GM12878 (cell line): ENCODE results near the gene TECTB. TPM values are rescaled to one million over a fixed set of nuclear protein-coding genes. Genes with fewer than 3 reads are reported as not detected.

Experiments used
- ATAC-seq: fragments of 200-7000 bp; cut with Tn5 transposase; 3 replicates; pipeline ENCODE4 v1.9.1; 2020; ENCODE audit warnings: mild to moderate bottlenecking, moderate library complexity
- BruUV-seq: library from RNA; stranded (reverse); fragments of 400-500 nt; replicated peaks from 2 replicates; lab custom pipeline; 2021; lab: Mats Ljungman, UMichigan
- CTCF ChIA-PET: fragments of 300-600 bp; sonication (Branson Sonifier 250); formaldehyde crosslinking; extraction: SDS; loops from one replicate; lab custom pipeline; 2021; ENCODE audit warnings: inconsistent platforms; lab: Yijun Ruan, JAX
- POLR2A ChIA-PET: fragments of 350-600 bp; formaldehyde crosslinking; extraction: SDS; loops from one replicate; lab custom pipeline; 2021; ENCODE audit warnings: inconsistent platforms; lab: Charles Lee
- RAD21 ChIA-PET: fragments of 300-600 bp; sonication (Branson Sonifier 250); formaldehyde crosslinking; loops from one replicate; lab custom pipeline; 2023; ENCODE audit warnings: antibody characterized with exemption; ENCODE audit not compliant: unreplicated experiment; lab: Charles Lee
- SMC1A ChIA-PET: fragments of 300-600 bp; sonication (Branson Sonifier 250); formaldehyde crosslinking; loops from one replicate; lab custom pipeline; 2023; ENCODE audit not compliant: unreplicated experiment, uncharacterized antibody; lab: Charles Lee
- DNase-seq: peaks from one replicate; pipeline ENCODE4 v3.0.0-alpha.2; 2011; ENCODE audit warnings: low read depth, low spot score
- FAIRE-seq: peaks from 3 replicates; lab custom pipeline; 2011; peaks lifted over from hg19 to GRCh38; lab: Jason Lieb, UNC
- H2AFZ ChIP-seq: 2 replicates; pipeline ENCODE4 v1.6.0; 2011; ENCODE audit warnings: low read depth, low read length, control low read depth; ENCODE audit not compliant: control insufficient read depth
- H3K27ac ChIP-seq: 2 replicates; pipeline ENCODE4 v1.5.1; 2011; ENCODE audit warnings: control low read depth; ENCODE audit not compliant: control insufficient read depth, insufficient read depth
- H3K27me3 ChIP-seq, 2 experiments: replicated peaks in 1 of 2; 2 replicates each; pipeline versions ENCODE4 v1.6.0 to v1.6.1; 2011; ENCODE audit warnings: low read length in 1 of 2; ENCODE audit not compliant: control insufficient read depth in 2 of 2, insufficient read depth in 2 of 2
- H3K36me3 ChIP-seq, 2 experiments: 2 replicates each; pipeline ENCODE4 v1.5.1; 2011; ENCODE audit warnings: low read length in 1 of 2; ENCODE audit not compliant: control insufficient read depth in 2 of 2, insufficient read depth in 2 of 2
- H3K4me1 ChIP-seq: 2 replicates; pipeline ENCODE4 v1.6.1; 2011; ENCODE audit warnings: mild to moderate bottlenecking, low read length, moderate library complexity, mixed read lengths; ENCODE audit not compliant: control insufficient read depth, insufficient read depth
- H3K4me2 ChIP-seq: 2 replicates; pipeline ENCODE4 v1.6.0; 2011; ENCODE audit warnings: control low read depth; ENCODE audit not compliant: control insufficient read depth, insufficient read depth
- H3K4me3 ChIP-seq: fragments of 200-600 bp; sonication (generic); 2 replicates; pipeline ENCODE4 v1.5.1; 2016
- H3K79me2 ChIP-seq: 2 replicates; pipeline ENCODE4 v1.6.0; 2011; ENCODE audit warnings: low read length; ENCODE audit not compliant: control insufficient read depth, insufficient read depth
- H3K9ac ChIP-seq: 2 replicates; pipeline ENCODE4 v1.8.0; 2011; ENCODE audit warnings: low read length, control low read depth, mixed read lengths; ENCODE audit not compliant: control insufficient read depth, insufficient read depth
- H3K9me3 ChIP-seq: replicated peaks from 3 replicates; pipeline ENCODE4 v1.5.1; 2011; ENCODE audit warnings: mild to moderate bottlenecking, low read length; ENCODE audit not compliant: control insufficient read depth, insufficient read depth
- H4K20me1 ChIP-seq: 2 replicates; pipeline ENCODE4 v1.6.0; 2011; ENCODE audit not compliant: control insufficient read depth, insufficient read depth
- ASH2L ChIP-seq: fragments of 300-600, 200-600 bp; sonication (generic); IDR thresholded peaks from 2 replicates; pipeline ENCODE4 v1.6.1; 2017; ENCODE audit warnings: low read depth, mild to moderate bottlenecking, borderline replicate concordance
- ATF7 ChIP-seq: fragments of 450-650 bp; IDR thresholded peaks from 2 replicates; pipeline ENCODE4 v1.6.1; 2016; ENCODE audit warnings: low read depth, mild to moderate bottlenecking
- BACH1 ChIP-seq: fragments of 450-650 bp; IDR thresholded peaks from 2 replicates; pipeline ENCODE4 v1.6.1; 2017; ENCODE audit warnings: mild to moderate bottlenecking, borderline replicate concordance
- DPF2 ChIP-seq: fragments of 450-650 bp; IDR thresholded peaks from 2 replicates; pipeline ENCODE4 v1.6.1; 2017; ENCODE audit warnings: mild to moderate bottlenecking
- EED ChIP-seq: sonication (generic); IDR thresholded peaks from 2 replicates; pipeline ENCODE4 v1.6.1; 2016; ENCODE audit warnings: antibody characterized with exemption, low read depth
- EP300 ChIP-seq, 2 experiments: fragments of 150-350 bp in 1 of 2; IDR thresholded peaks; 2 replicates each; pipeline ENCODE4 v1.6.1; 2011 to 2012; ENCODE audit warnings: low read depth in 2 of 2, low read length in 2 of 2, borderline replicate concordance in 1 of 2, improper control_type of control experiment in 1 of 2, inconsistent platforms in 1 of 2; ENCODE audit not compliant: control insufficient read depth in 1 of 2
- IRF4 ChIP-seq: IDR thresholded peaks from 2 replicates; pipeline ENCODE4 v1.6.1; 2011; ENCODE audit warnings: low read depth, low read length
- MEF2B ChIP-seq: fragments of 450-650 bp; IDR thresholded peaks from 2 replicates; pipeline ENCODE4 v1.6.1; 2018; ENCODE audit warnings: mild to moderate bottlenecking, moderate library complexity; ENCODE audit not compliant: partially characterized antibody, poor library complexity, severe bottlenecking
- NBN ChIP-seq: fragments of 450-650 bp; IDR thresholded peaks from 2 replicates; pipeline ENCODE4 v1.6.1; 2016
- NFYA ChIP-seq: IDR thresholded peaks from 2 replicates; pipeline ENCODE4 v1.6.1; 2011; ENCODE audit warnings: low read depth, mild to moderate bottlenecking, low read length, improper control_type of control experiment, borderline replicate concordance
- NR2F1 ChIP-seq: fragments of 450-650 bp; conservative IDR thresholded peaks from 2 replicates; pipeline ENCODE4 v1.6.1; 2017; ENCODE audit warnings: mild to moderate bottlenecking
- SIX5 ChIP-seq: IDR thresholded peaks from 2 replicates; pipeline ENCODE4 v1.6.1; 2011; ENCODE audit warnings: mild to moderate bottlenecking, low read depth, low read length, moderate library complexity; ENCODE audit not compliant: severe bottlenecking
- WRNIP1 ChIP-seq: IDR thresholded peaks from 2 replicates; pipeline ENCODE4 v1.6.1; 2011; ENCODE audit warnings: low read depth, low read length, improper control_type of control experiment, borderline replicate concordance
- ZNF217 ChIP-seq: fragments of 450-650 bp; IDR thresholded peaks from 2 replicates; pipeline ENCODE4 v1.6.1; 2017; ENCODE audit warnings: antibody characterized with exemption, mild to moderate bottlenecking
- WGBS: methylation state at CpG from one replicate; pipeline ENCODE4 v1.1.6; 2016; ENCODE audit warnings: low lambda C conversion rate; ENCODE audit not compliant: insufficient replicate concordance, insufficient coverage; ENCODE audit errors: missing lambda C conversion rate; 5-methylcytosine and 5-hydroxymethylcytosine counted together
- in situ Hi-C: fragments of 300-500 bp; cut with MboI; formaldehyde crosslinking; loops from 9 replicates; pipeline ENCODE4 v1.14.3; 2018; ENCODE audit warnings: mixed read lengths
- intact Hi-C: fragments of 100-400 bp; cut with micrococcal nuclease; formaldehyde crosslinking; loops from one replicate; pipeline ENCODE4 v1.14.2; 2022; ENCODE audit not compliant: unreplicated experiment
- polyA plus RNA-seq, 11 experiments: library from polyadenylated mRNA; depleted of rRNA in 4 of 11; unstranded in 6 of 11; stranded (reverse) in 5 of 11; fragments of >200 nt; fragmentation: Nextera tagmentation in 4 of 11; fragmentation: Illumina TruSeq in 1 of 11; extraction: Ambion mirVana in 4 of 11; extraction: Trizol in 1 of 11; gene quantifications; 1 replicate in 1 of 11; 2 replicates in 10 of 11; pipeline versions ENCODE4 v1.2.1 to v1.2.3, GENCODE V29; 2011 to 2016; ENCODE audit warnings: inconsistent platforms in 2 of 11, missing spikeins in 2 of 11, low read depth in 1 of 11
- total RNA-seq, 4 experiments: library from RNA; depleted of rRNA in 3 of 4; stranded (reverse); fragments of >200 nt in 3 of 4; fragmentation: Illumina TruSeq in 1 of 4; extraction: Trizol in 1 of 4; gene quantifications; 2 replicates each; pipeline versions ENCODE4 v1.2.1 to v1.2.3, GENCODE V29; 2013 to 2021
- TF ChIP-seq, protein P1 (sequence below): fragments of 150-350 bp; IDR thresholded peaks from 2 replicates; pipeline ENCODE4 v1.6.1; 2016; ENCODE audit warnings: low read depth, low read length
- TF ChIP-seq, protein P2 (sequence below): IDR thresholded peaks from 2 replicates; pipeline ENCODE4 v1.6.1; 2011; ENCODE audit warnings: low read depth, mild to moderate bottlenecking, low read length, moderate library complexity, borderline replicate concordance; ENCODE audit errors: extremely low read depth
- TF ChIP-seq, protein P3 (sequence below): IDR thresholded peaks from 2 replicates; pipeline ENCODE4 v1.6.1; 2011; ENCODE audit warnings: borderline replicate concordance, low read depth, mild to moderate bottlenecking, moderate library complexity, mixed read lengths, low read length; ENCODE audit not compliant: insufficient read depth; ENCODE audit errors: extremely low read length
- TF ChIP-seq, protein P4 (sequence below): IDR thresholded peaks from 2 replicates; pipeline ENCODE4 v1.6.1; 2012; ENCODE audit warnings: low read length, inconsistent platforms

The TECTB gene
- total and polyA plus RNA-seq, 10 of the 15 experiments (the other 5 are each of a cell fraction or from before 2014, with no cell fraction given), result not detected

DNA sequence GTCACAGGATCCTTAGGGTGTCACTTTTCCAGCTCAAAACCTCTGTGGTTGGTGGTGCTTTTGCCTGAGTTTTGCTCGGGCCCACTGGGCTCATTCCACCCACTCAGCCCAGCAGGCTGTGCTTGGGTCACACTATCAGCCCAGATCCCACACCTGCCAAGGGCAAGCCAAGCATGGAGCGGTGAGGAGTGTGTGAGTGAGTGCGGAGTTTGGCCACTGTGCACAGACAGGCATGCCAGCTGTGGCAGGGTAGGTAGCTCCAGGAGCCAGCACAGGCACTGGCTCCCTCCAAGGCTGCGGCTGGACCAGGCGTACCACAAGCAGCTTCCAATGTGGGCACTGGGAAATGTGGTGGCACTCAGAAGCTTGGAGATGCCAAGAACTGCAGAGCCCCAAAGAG lies 43.9 kb upstream of the TECTB start:
- Histone ChIP-seq H4K20me1 (no peaks in the 10 kb centered on the region), H3K27me3 (no peaks in the 10 kb centered on the region), H3K36me3 (no peaks in the 10 kb centered on the region), H3K9ac (no peak overlapping the region), H3K27ac (no peak overlapping the region), H3K79me2 (no peaks in the 10 kb centered on the region), H3K4me2 (no peak overlapping the region), H3K4me3 (no peak overlapping the region), H3K4me1 (no peaks in the 10 kb centered on the region), H2AFZ (no peak overlapping the region), H3K9me3 (peaks cover 4% of the 10 kb centered on the region; the same call in 1 of the 3 replicates)
- FAIRE-seq (no peak), ATAC-seq (no peak), DNase-seq (no peak)
- in situ Hi-C loops (no loop called here), intact Hi-C loops (no loop called here)
- ChIA-PET SMC1A (no interaction called here), CTCF (no interaction called here), POLR2A (no interaction called here), RAD21 (no interaction called here)
- 44% methylated on average over 5 of the region's 5 CpGs for WGBS
- no TSS peak for BruUV-seq
- TF ChIP-seq EP300 (IDR thresholded peaks at IDR 0.05; ENCODE audit: borderline replicate concordance in 1 of 2, control insufficient read depth in 1 of 2, low read depth in 2 of 2, low read length in 2 of 2) (no peak), DPF2 (no peak), ZNF217 (no peak), ATF7 (no peak), ASH2L (no peak), MEF2B (no peak), NFYA (no peak), BACH1 (no peak), NR2F1 (no peak), NBN (no peak), SIX5 (no peak), EED (no peak), IRF4 (no peak), WRNIP1 (no peak)
- TF ChIP-seq, protein P1, sequence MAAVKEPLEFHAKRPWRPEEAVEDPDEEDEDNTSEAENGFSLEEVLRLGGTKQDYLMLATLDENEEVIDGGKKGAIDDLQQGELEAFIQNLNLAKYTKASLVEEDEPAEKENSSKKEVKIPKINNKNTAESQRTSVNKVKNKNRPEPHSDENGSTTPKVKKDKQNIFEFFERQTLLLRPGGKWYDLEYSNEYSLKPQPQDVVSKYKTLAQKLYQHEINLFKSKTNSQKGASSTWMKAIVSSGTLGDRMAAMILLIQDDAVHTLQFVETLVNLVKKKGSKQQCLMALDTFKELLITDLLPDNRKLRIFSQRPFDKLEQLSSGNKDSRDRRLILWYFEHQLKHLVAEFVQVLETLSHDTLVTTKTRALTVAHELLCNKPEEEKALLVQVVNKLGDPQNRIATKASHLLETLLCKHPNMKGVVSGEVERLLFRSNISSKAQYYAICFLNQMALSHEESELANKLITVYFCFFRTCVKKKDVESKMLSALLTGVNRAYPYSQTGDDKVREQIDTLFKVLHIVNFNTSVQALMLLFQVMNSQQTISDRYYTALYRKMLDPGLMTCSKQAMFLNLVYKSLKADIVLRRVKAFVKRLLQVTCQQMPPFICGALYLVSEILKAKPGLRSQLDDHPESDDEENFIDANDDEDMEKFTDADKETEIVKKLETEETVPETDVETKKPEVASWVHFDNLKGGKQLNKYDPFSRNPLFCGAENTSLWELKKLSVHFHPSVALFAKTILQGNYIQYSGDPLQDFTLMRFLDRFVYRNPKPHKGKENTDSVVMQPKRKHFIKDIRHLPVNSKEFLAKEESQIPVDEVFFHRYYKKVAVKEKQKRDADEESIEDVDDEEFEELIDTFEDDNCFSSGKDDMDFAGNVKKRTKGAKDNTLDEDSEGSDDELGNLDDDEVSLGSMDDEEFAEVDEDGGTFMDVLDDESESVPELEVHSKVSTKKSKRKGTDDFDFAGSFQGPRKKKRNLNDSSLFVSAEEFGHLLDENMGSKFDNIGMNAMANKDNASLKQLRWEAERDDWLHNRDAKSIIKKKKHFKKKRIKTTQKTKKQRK, result no peak
- TF ChIP-seq, protein P2, sequence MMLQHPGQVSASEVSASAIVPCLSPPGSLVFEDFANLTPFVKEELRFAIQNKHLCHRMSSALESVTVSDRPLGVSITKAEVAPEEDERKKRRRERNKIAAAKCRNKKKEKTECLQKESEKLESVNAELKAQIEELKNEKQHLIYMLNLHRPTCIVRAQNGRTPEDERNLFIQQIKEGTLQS, result no peak
- TF ChIP-seq, protein P3, sequence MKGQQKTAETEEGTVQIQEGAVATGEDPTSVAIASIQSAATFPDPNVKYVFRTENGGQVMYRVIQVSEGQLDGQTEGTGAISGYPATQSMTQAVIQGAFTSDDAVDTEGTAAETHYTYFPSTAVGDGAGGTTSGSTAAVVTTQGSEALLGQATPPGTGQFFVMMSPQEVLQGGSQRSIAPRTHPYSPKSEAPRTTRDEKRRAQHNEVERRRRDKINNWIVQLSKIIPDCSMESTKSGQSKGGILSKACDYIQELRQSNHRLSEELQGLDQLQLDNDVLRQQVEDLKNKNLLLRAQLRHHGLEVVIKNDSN, result no peak
- TF ChIP-seq, protein P4, sequence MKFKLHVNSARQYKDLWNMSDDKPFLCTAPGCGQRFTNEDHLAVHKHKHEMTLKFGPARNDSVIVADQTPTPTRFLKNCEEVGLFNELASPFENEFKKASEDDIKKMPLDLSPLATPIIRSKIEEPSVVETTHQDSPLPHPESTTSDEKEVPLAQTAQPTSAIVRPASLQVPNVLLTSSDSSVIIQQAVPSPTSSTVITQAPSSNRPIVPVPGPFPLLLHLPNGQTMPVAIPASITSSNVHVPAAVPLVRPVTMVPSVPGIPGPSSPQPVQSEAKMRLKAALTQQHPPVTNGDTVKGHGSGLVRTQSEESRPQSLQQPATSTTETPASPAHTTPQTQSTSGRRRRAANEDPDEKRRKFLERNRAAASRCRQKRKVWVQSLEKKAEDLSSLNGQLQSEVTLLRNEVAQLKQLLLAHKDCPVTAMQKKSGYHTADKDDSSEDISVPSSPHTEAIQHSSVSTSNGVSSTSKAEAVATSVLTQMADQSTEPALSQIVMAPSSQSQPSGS, result no peak
